H1 (cell line): ENCODE measurements around the gene MED17. TPM values are rescaled to one million over a fixed set of nuclear protein-coding genes. Genes with fewer than 3 reads are reported as not detected.

Experiments used
- CTCF ChIA-PET: fragments of 300-600 bp; sonication (Branson Sonifier 250); formaldehyde crosslinking; loops from one replicate; lab custom pipeline; 2021; ENCODE audit not compliant: partially characterized antibody; lab: Charles Lee
- POLR2A ChIA-PET: fragments of 300-600 bp; sonication (Branson Sonifier 250); formaldehyde crosslinking; loops from one replicate; lab custom pipeline; 2021; ENCODE audit warnings: inconsistent platforms; ENCODE audit not compliant: partially characterized antibody; lab: Charles Lee
- DNase-seq, 2 experiments: peaks; one replicate each; pipeline versions ENCODE4 v3.0.0 to v3.0.0-alpha.2; 2010 to 2022; ENCODE audit warnings: low spot score in 2 of 2, low read depth in 1 of 2, mixed read lengths in 1 of 2
- FAIRE-seq: peaks from 2 replicates; lab custom pipeline; 2011; peaks lifted over from hg19 to GRCh38; lab: Jason Lieb, UNC
- H2AFZ ChIP-seq: 2 replicates; pipeline ENCODE4 v1.8.1; 2012; ENCODE audit warnings: low read length, inconsistent platforms
- H2AK5ac ChIP-seq: 2 replicates; pipeline ENCODE4 v1.6.1; 2013; ENCODE audit warnings: low read depth, low read length
- H2BK120ac ChIP-seq: replicated peaks from 2 replicates; pipeline ENCODE3; 2013; ENCODE audit warnings: low read depth, low read length, inconsistent platforms
- H2BK12ac ChIP-seq: 2 replicates; pipeline ENCODE4 v1.6.1; 2013; ENCODE audit warnings: low read depth, low read length
- H2BK15ac ChIP-seq: 2 replicates; pipeline ENCODE4 v1.6.1; 2013; ENCODE audit warnings: low read length
- H2BK20ac ChIP-seq: 2 replicates; pipeline ENCODE4 v1.6.1; 2013; ENCODE audit warnings: low read length
- H2BK5ac ChIP-seq: 2 replicates; pipeline ENCODE4 v1.6.1; 2013; ENCODE audit warnings: low read depth, low read length
- H3K14ac ChIP-seq: 2 replicates; pipeline ENCODE4 v1.6.1; 2013; ENCODE audit warnings: inconsistent platforms; ENCODE audit not compliant: insufficient read length
- H3K18ac ChIP-seq: 2 replicates; pipeline ENCODE4 v1.6.1; 2013; ENCODE audit warnings: low read length; ENCODE audit errors: extremely low read depth
- H3K23ac ChIP-seq: 2 replicates; pipeline ENCODE4 v1.6.1; 2013; ENCODE audit warnings: inconsistent platforms; ENCODE audit not compliant: insufficient read length
- H3K23me2 ChIP-seq: 2 replicates; pipeline ENCODE4 v1.6.1; 2013; ENCODE audit warnings: low read depth, low read length
- H3K27ac ChIP-seq: 2 replicates; pipeline ENCODE4 v1.6.1; 2011; ENCODE audit warnings: low read depth, low read length, inconsistent platforms
- H3K27me3 ChIP-seq, 4 experiments: replicated peaks in 1 of 4; 1 replicate in 1 of 4; 2 replicates in 3 of 4; pipeline versions ENCODE4 v1.6.1 to v1.8.1; 2011 to 2013; ENCODE audit warnings: low read length in 3 of 4, mild to moderate bottlenecking in 3 of 4, inconsistent platforms in 2 of 4, mixed read lengths in 2 of 4, moderate library complexity in 1 of 4; ENCODE audit not compliant: control insufficient read depth in 3 of 4, insufficient read depth in 3 of 4; ENCODE audit errors: extremely low read depth in 1 of 4
- H3K36me3 ChIP-seq, 4 experiments: 2 replicates each; pipeline versions ENCODE4 v1.6.1 to v1.8.1; 2011 to 2013; ENCODE audit warnings: mild to moderate bottlenecking in 4 of 4, low read length in 3 of 4, moderate library complexity in 2 of 4, control low read depth in 1 of 4, inconsistent platforms in 1 of 4; ENCODE audit not compliant: insufficient read depth in 4 of 4, control insufficient read depth in 2 of 4
- H3K4ac ChIP-seq: replicated peaks from 2 replicates; pipeline ENCODE3; 2013; ENCODE audit warnings: low read length, low read depth, mixed read lengths, inconsistent platforms; ENCODE audit not compliant: insufficient read length
- H3K4me1 ChIP-seq, 4 experiments: replicated peaks in 1 of 4; 1 replicate in 1 of 4; 2 replicates in 3 of 4; pipeline versions ENCODE4 v1.6.1 to v1.8.1; 2011 to 2013; ENCODE audit warnings: low read length in 3 of 4, inconsistent platforms in 2 of 4, mixed read lengths in 1 of 4; ENCODE audit not compliant: insufficient read depth in 4 of 4, control insufficient read depth in 3 of 4
- H3K4me2 ChIP-seq, 2 experiments: 2 replicates each; pipeline versions ENCODE4 v1.6.1 to v1.8.1; 2011 to 2013; ENCODE audit warnings: low read depth in 2 of 2, low read length in 2 of 2, control low read depth in 1 of 2, inconsistent platforms in 1 of 2, mild to moderate bottlenecking in 1 of 2; ENCODE audit not compliant: insufficient read depth in 1 of 2
- H3K4me3 ChIP-seq, 4 experiments: fragments of 200-600, 300-600 bp in 1 of 4; sonication (generic), shearing (Covaris generic), sonication (Bioruptor Twin) in 1 of 4; 2 replicates each; pipeline versions ENCODE4 v1.5.1 to v1.8.1; 2011 to 2016; ENCODE audit warnings: low read length in 4 of 4, low read depth in 3 of 4, control low read depth in 2 of 4, inconsistent platforms in 2 of 4, mild to moderate bottlenecking in 2 of 4, mixed read lengths in 1 of 4, moderate library complexity in 1 of 4; ENCODE audit not compliant: insufficient read depth in 2 of 4; ENCODE audit errors: extremely low read depth in 1 of 4
- H3K56ac ChIP-seq: replicated peaks from 2 replicates; pipeline ENCODE3; 2013; ENCODE audit warnings: low read depth, mild to moderate bottlenecking, mixed read lengths, low read length, inconsistent platforms; ENCODE audit not compliant: insufficient read length
- H3K79me1 ChIP-seq: 2 replicates; pipeline ENCODE4 v1.6.1; 2013; ENCODE audit warnings: low read depth, low read length, control low read depth
- H3K79me2 ChIP-seq, 2 experiments: 2 replicates each; pipeline versions ENCODE4 v1.6.1 to v1.8.1; 2012 to 2013; ENCODE audit warnings: low read length in 2 of 2, mild to moderate bottlenecking in 2 of 2, inconsistent platforms in 1 of 2; ENCODE audit not compliant: insufficient read depth in 2 of 2, control insufficient read depth in 1 of 2
- H3K9ac ChIP-seq, 4 experiments: replicated peaks in 1 of 4; 1 replicate in 1 of 4; 2 replicates in 3 of 4; pipeline versions ENCODE4 v1.6.1 to v1.8.1; 2011 to 2013; ENCODE audit warnings: low read depth in 3 of 4, low read length in 3 of 4, control low read depth in 2 of 4, mild to moderate bottlenecking in 2 of 4, moderate library complexity in 2 of 4, inconsistent platforms in 1 of 4; ENCODE audit errors: extremely low read depth in 1 of 4
- H3K9me3 ChIP-seq, 2 experiments: 2 replicates each; pipeline versions ENCODE4 v1.6.1 to v1.8.1; 2012 to 2013; ENCODE audit warnings: mild to moderate bottlenecking in 2 of 2, moderate library complexity in 2 of 2, control low read depth in 1 of 2, inconsistent platforms in 1 of 2, low read depth in 1 of 2, low read length in 1 of 2, mixed read lengths in 1 of 2; ENCODE audit not compliant: insufficient read depth in 2 of 2
- H4K20me1 ChIP-seq, 2 experiments: replicated peaks in 1 of 2; 2 replicates each; pipeline versions ENCODE3 to v1.8.1; 2011 to 2013; ENCODE audit warnings: inconsistent platforms in 2 of 2, low read length in 2 of 2, mild to moderate bottlenecking in 1 of 2; ENCODE audit not compliant: insufficient read depth in 2 of 2, control insufficient read depth in 1 of 2
- H4K5ac ChIP-seq: 2 replicates; pipeline ENCODE4 v1.6.1; 2013; ENCODE audit warnings: low read length, low read depth, mixed read lengths, inconsistent platforms; ENCODE audit not compliant: insufficient read length
- H4K8ac ChIP-seq: 2 replicates; pipeline ENCODE4 v1.8.0; 2013; ENCODE audit warnings: mild to moderate bottlenecking, moderate library complexity, low read length, inconsistent platforms; ENCODE audit not compliant: insufficient read depth; ENCODE audit errors: extremely low read depth
- H4K91ac ChIP-seq: replicated peaks from 2 replicates; pipeline ENCODE3; 2013; ENCODE audit warnings: low read length, mixed read lengths, inconsistent platforms; ENCODE audit not compliant: insufficient read length
- CEBPB ChIP-seq: IDR thresholded peaks from 2 replicates; pipeline ENCODE4 v1.6.1; 2012; ENCODE audit warnings: low read depth, low read length
- CHD1 ChIP-seq: IDR thresholded peaks from 2 replicates; pipeline ENCODE4 v1.6.1; 2012; ENCODE audit warnings: low read depth, low read length, improper control_type of control experiment
- CTBP2 ChIP-seq: IDR thresholded peaks from 2 replicates; pipeline ENCODE4 v1.7.0; 2011; ENCODE audit warnings: borderline replicate concordance, mild to moderate bottlenecking, moderate library complexity, mixed read lengths, low read length; ENCODE audit not compliant: insufficient read depth, insufficient read length
- KDM1A ChIP-seq: fragments of 200-600, 300-600 bp; sonication (generic); IDR thresholded peaks from 2 replicates; pipeline ENCODE4 v1.7.1; 2016; ENCODE audit warnings: mild to moderate bottlenecking, low read length, borderline replicate concordance
- TAF1 ChIP-seq: IDR thresholded peaks from 2 replicates; pipeline ENCODE4 v1.6.1; 2011; ENCODE audit warnings: mild to moderate bottlenecking, low read depth, low read length
- TBP ChIP-seq: IDR thresholded peaks from 2 replicates; pipeline ENCODE4 v1.6.1; 2011; ENCODE audit warnings: low read depth, low read length, improper control_type of control experiment
- WGBS, 2 experiments: shearing (Covaris generic) in 1 of 2; methylation state at CpG; one replicate each; pipeline versions ENCODE4 v1.1.6 to v1.1.7; 2013 to 2015; ENCODE audit warnings: low lambda C conversion rate in 2 of 2, mixed read lengths in 2 of 2, inconsistent platforms in 1 of 2, low coverage in 1 of 2, missing lambda C conversion rate in 1 of 2; ENCODE audit not compliant: insufficient replicate concordance in 2 of 2, insufficient coverage in 1 of 2, insufficient read length in 1 of 2; ENCODE audit errors: extremely low coverage in 1 of 2, missing lambda C conversion rate in 1 of 2; 5-methylcytosine and 5-hydroxymethylcytosine counted together
- polyA plus RNA-seq, 7 experiments: library from polyadenylated mRNA; depleted of rRNA in 3 of 7; stranded (reverse) in 5 of 7; unstranded in 2 of 7; fragments of >200 nt in 5 of 7; fragments of 200-250 nt in 2 of 7; gene quantifications; 1 replicate in 5 of 7; 2 replicates in 1 of 7; 4 replicates in 1 of 7; pipeline versions ENCODE4 v1.2.1 to v1.2.3, GENCODE V29; 2011 to 2013; ENCODE audit warnings: missing spikeins in 2 of 7, mixed read lengths in 2 of 7
- total RNA-seq: library from RNA; stranded (reverse); fragmentation: NEBNext Ultra II Directional; extraction: Animal tissue kit (Norgen Biotek cat#: 25700); gene quantifications from 2 replicates; pipeline ENCODE4 v1.2.1, GENCODE V29; 2021

Gene MED17
- total and polyA plus RNA-seq, 2 of the 8 experiments (the other 6 are each of a cell fraction or from before 2014, with no cell fraction given), result 8.8 to 33.7 TPM

- Histone ChIP-seq H3K14ac (no peak overlapping the region), H3K23me2 (no peaks in the 10 kb centered on the region), H3K18ac (no peak overlapping the region), H2BK15ac (no peak overlapping the region), H3K79me1 (no peaks in the 10 kb centered on the region), H3K4me2 (no peak overlapping the region), H3K4me1 (no peaks in the 10 kb centered on the region), H3K36me3 (no peaks in the 10 kb centered on the region), H3K23ac (no peak overlapping the region), H2AFZ (no peak overlapping the region), H4K20me1 (no peaks in the 10 kb centered on the region), H2BK120ac (no peak overlapping the region), H4K5ac (no peak overlapping the region), H3K9me3 (no peaks in the 10 kb centered on the region), H3K4me3 (no peak overlapping the region), H3K27me3 (no peaks in the 10 kb centered on the region), H2BK20ac (no peak overlapping the region), H3K56ac (no peak overlapping the region), H2BK5ac (no peak overlapping the region), H2AK5ac (no peak overlapping the region), H3K79me2 (no peaks in the 10 kb centered on the region), H3K4ac (no peak overlapping the region), H4K8ac (no peak overlapping the region), H3K27ac (no peak overlapping the region), H2BK12ac (no peak overlapping the region), H3K9ac (no peak overlapping the region; a peak in 1 of 7 replicates), H4K91ac (no peak overlapping the region)
- TF ChIP-seq CTBP2 (no peak), KDM1A (peak; percentile 58; the same call in 1 of the 2 replicates), CEBPB (no peak), CHD1 (no peak), TAF1 (no peak), TBP (no peak)
- CTCF ChIA-PET, result no interaction called here
- POLR2A ChIA-PET, result interaction anchor here (1.3 kb wide), 1 partner anchor 23 kb away, joined by 4 read pairs; no protein-coding TSS in a partner anchor
- FAIRE-seq, result no peak
- 89% methylated on average over 4 of the region's 4 CpGs; no CpG with 5 or more reads in 1 of the 2 experiments for WGBS, 2 experiments
- DNase-seq, result no peak
Measured at GRCh38 chr11:93842034-93842433, 58.0 kb downstream of the MED17 start.
